GM12865 (cell line): ENCODE results near the gene EPC2.

ENCODE experiments used
- DNase-seq: peaks from one replicate; pipeline ENCODE4 v3.0.0; 2010; ENCODE audit warnings: low read depth
- H3K4me3 ChIP-seq: 2 replicates; pipeline ENCODE4 v1.5.1; 2011; ENCODE audit warnings: mild to moderate bottlenecking, low read depth, low read length, control low read depth
- TF ChIP-seq, protein P1 (sequence below): IDR thresholded peaks from 2 replicates; pipeline ENCODE4 v1.5.1; 2011; ENCODE audit warnings: low read length, control low read depth, low read depth, inconsistent platforms; ENCODE audit not compliant: insufficient read depth; ENCODE audit errors: missing control alignments

EPC2 gene

GRCh38 chr2:148716378-148716920 is 71.9 kb downstream of the EPC2 start:
- DNase-seq: no peak
- TF ChIP-seq, protein P1, sequence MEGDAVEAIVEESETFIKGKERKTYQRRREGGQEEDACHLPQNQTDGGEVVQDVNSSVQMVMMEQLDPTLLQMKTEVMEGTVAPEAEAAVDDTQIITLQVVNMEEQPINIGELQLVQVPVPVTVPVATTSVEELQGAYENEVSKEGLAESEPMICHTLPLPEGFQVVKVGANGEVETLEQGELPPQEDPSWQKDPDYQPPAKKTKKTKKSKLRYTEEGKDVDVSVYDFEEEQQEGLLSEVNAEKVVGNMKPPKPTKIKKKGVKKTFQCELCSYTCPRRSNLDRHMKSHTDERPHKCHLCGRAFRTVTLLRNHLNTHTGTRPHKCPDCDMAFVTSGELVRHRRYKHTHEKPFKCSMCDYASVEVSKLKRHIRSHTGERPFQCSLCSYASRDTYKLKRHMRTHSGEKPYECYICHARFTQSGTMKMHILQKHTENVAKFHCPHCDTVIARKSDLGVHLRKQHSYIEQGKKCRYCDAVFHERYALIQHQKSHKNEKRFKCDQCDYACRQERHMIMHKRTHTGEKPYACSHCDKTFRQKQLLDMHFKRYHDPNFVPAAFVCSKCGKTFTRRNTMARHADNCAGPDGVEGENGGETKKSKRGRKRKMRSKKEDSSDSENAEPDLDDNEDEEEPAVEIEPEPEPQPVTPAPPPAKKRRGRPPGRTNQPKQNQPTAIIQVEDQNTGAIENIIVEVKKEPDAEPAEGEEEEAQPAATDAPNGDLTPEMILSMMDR: no peak
- H3K4me3 ChIP-seq: no peak overlapping the region

DNA sequence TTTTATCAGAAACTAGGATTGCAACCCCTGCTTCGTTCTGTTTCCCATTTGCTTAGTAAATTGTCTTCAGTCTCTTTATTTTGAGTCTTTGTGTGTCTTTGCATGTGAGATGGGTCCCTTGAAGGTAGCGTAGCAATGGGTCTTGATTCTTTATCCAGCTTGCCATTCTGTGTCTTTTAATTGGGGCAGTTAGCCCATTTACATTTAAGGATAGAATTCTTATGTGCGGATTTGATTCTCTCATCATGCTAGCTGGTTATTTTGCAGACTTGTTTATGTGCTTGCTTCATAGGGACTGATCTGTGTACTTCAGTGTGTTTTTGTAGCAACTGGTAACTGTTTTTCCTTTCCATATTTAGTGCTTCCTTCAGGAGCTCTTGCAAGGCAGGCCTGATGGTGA is 73.5 kb downstream of the EPC2 start:
- DNase-seq: no peak
- TF ChIP-seq, protein P1: no peak
- no peak overlapping the region for H3K4me3 ChIP-seq

DNA sequence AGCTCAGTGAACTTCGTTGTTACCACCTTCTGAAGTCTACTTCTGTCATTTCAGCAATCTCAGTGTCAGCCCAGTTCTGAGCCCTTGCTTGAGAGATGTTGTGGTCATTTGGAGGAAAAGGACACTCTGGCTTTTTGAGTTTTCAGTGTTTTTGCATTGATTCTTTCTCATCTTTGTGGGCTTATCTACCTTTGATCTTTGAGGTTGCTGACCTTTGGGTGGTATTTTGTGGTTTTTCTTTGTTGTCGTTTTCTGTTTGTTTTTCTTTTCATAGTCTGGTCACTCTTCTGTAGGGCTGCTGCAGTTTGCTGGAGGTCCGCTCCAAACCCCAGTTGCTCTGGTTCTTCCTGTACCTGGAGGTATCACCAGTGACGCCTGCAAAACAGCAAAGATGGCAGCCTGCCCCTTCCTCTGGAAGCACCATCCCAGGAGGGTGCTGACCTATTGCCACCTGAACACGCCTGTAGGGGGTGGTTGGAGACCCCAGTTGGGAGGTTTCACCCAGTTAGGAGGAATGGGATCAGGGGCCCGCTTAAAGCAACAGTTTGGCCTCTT is 74.7 kb downstream of the EPC2 start:
- no peak overlapping the region for H3K4me3 ChIP-seq
- TF ChIP-seq, protein P1: no peak
- DNase-seq: no peak

DNA sequence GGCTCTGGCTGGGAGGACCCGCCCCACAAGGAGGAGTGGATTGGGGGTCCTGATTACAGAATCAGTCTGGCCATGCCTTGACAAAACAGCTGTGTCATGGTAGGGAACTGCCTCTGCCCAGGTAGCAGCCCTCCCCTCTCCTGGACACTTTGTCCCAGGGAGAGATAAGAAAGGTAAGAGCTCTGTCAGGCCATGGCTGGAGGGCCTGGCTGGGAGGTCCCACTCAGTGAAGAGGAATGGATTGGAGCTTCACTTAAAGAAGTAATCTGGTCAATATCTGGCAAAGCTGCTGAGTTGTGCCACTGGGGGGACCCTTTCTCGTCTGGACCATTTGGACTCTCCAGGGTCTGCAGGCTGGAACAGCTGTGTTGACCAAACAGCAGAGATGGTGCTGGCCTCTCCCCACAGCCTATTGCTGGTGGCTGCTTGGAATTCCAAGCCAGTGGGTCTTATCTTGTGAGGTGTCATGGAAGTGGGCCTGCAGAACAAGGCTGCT is 75.4 kb downstream of the EPC2 start:
- no peak for DNase-seq
- H3K4me3 ChIP-seq: no peak overlapping the region
- TF ChIP-seq, protein P1: no peak

DNA sequence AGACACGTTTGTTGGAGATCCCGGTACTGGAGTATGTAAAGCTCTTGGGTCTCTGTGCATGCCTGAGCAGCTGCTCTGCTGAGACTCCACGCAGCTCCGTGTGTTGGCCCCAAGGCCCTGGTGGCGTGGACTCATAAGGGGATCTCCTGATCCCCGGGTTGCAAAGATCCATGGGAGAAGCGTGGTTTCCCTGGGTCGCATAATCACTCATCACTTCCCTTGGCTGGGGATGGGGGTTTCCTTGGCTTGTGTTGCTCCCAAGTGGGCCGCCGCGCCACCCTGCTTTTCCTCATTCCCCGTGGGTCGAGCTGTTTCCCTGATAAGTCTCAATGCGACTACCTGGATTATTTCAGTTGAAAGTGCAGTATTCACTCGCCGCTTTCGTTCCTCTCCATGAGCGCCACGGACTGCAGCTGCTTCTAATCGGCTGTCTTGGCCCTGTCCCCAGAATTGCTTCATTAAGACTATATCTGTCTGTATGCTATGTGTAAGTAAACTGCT is 76.0 kb downstream of the EPC2 start:
- TF ChIP-seq, protein P1: no peak
- no peak overlapping the region for H3K4me3 ChIP-seq
- peak; percentile 33 for DNase-seq

DNA sequence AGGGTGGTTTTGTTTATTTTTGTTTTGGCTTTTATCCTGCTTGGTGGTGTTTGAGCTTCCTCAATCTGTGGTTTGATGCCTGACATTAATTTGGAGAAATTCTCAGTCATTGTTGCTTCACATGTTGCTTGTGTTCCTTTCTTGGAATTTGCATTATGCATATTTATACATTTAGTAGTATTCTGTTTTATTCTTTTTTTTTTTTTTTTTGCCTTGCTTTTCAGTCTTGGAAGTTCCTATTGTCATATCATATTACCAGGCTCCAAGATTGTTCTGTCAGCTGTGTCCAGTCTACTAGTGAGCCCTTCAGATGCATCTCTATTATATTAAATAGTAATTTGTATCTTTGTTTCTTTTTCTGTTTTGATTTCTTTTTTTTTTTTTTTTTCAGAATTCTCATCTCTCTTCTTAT is 77.0 kb downstream of the EPC2 start:
- DNase-seq: no peak
- H3K4me3 ChIP-seq: no peak overlapping the region
- TF ChIP-seq, protein P1: no peak
